KOPT-K1 (cell line): ENCODE measurements around the gene MBD3L3.
"Not testable (repeated sequence)": the region's sequence is repeated elsewhere in the genome, so short reads cannot be mapped to it uniquely, and the experiment has no call there.

Source experiments
- H3K27ac ChIP-seq: fragments of 200-600 bp; sonication (generic); 2 replicates; pipeline ENCODE4 v1.5.1; 2016; ENCODE audit warnings: antibody characterized with exemption, mild to moderate bottlenecking, low read depth, low read length; ENCODE audit not compliant: poor library complexity, severe bottlenecking
- H3K36me3 ChIP-seq: fragments of 200-600 bp; sonication (generic); 2 replicates; pipeline ENCODE4 v1.5.1; 2017; ENCODE audit warnings: antibody characterized with exemption, mild to moderate bottlenecking, low read length, moderate library complexity; ENCODE audit not compliant: insufficient read depth
- H3K9me3 ChIP-seq: fragments of 200-600 bp; sonication (generic); 2 replicates; pipeline ENCODE4 v1.5.1; 2017; ENCODE audit warnings: antibody characterized with exemption, low read length, mild to moderate bottlenecking; ENCODE audit not compliant: insufficient read depth, poor library complexity, severe bottlenecking

The MBD3L3 gene

GRCh38 chr19:7069904-7070226 lies 11.4 kb upstream of the MBD3L3 start:
- H3K9me3 ChIP-seq: peaks cover 1% of the 10 kb centered on the region
- peaks cover 41% of the 10 kb centered on the region for H3K36me3 ChIP-seq
- peak overlapping the region; percentile 91 for H3K27ac ChIP-seq

GRCh38 chr19:7069042-7069903 lies 10.8 kb upstream of the MBD3L3 start, which contains the start of gene ZNF557:
TSS of gene ZNF557 (plus strand) at chr19:7069703. CDS start at chr19:7075075, 5,372 bp downstream.
- no peaks in the 10 kb centered on the region for H3K9me3 ChIP-seq
- H3K27ac ChIP-seq: peak within 1 kb of the TSS; percentile 91
- H3K36me3 ChIP-seq: peaks cover 35% of the 10 kb centered on the region

GRCh38 chr19:7068599-7068998 lies 10.1 kb upstream of the MBD3L3 start:
- Histone ChIP-seq H3K9me3 (no peaks in the 10 kb centered on the region), H3K27ac (peak overlapping the region; percentile 12), H3K36me3 (peaks cover 28% of the 10 kb centered on the region)

- Histone ChIP-seq H3K27ac (no peak overlapping the region), H3K9me3 (no peaks in the 10 kb centered on the region), H3K36me3 (peaks cover 19% of the 10 kb centered on the region)
These were observed 9.2 kb upstream of the MBD3L3 start for GRCh38 chr19:7067716-7068115.

- not testable (repeated sequence) for H3K9me3 ChIP-seq, H3K27ac ChIP-seq
- H3K36me3 ChIP-seq: peaks cover 13% of the 10 kb centered on the region
These were observed 8.6 kb upstream of the MBD3L3 start for GRCh38 chr19:7067122-7067521.

DNA sequence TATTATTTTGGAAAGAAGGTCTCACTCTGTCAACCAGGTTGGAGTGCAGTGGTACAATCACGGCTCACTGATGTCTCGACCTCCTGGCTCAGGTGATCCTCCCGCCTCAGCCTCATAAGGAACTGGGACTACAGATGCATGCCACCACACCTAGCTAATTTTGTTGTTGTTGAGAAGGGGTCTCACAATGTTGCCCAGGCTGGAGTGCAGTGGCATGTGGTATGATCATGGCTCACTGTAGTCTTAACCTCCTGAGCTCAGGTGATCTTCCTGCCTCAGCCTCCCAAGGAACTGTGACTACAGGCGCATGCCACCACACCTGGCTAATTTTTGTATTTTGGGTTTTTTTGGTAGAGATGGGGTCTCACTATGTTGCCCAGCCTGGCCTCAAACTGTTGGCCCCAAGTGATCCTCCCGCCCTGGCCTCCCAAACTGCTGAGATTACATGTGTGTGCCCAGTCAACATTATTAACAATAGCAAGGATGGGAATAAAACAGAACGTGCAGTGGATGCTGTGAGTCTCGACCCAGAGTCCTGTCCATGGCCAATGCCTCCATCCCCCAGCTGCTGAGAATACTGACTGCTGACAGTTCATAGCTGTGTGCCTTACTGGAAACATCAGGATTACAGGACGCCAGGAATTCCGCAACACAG lies 5.4 kb upstream of the MBD3L3 start:
- Histone ChIP-seq H3K36me3 (no peaks in the 10 kb centered on the region), H3K27ac (no peak overlapping the region), H3K9me3 (no peaks in the 10 kb centered on the region)

GRCh38 chr19:7063339-7063738 lies 4.9 kb upstream of the MBD3L3 start:
- H3K27ac ChIP-seq: no peak overlapping the region
- H3K36me3 ChIP-seq: no peaks in the 10 kb centered on the region
- no peaks in the 10 kb centered on the region for H3K9me3 ChIP-seq

DNA sequence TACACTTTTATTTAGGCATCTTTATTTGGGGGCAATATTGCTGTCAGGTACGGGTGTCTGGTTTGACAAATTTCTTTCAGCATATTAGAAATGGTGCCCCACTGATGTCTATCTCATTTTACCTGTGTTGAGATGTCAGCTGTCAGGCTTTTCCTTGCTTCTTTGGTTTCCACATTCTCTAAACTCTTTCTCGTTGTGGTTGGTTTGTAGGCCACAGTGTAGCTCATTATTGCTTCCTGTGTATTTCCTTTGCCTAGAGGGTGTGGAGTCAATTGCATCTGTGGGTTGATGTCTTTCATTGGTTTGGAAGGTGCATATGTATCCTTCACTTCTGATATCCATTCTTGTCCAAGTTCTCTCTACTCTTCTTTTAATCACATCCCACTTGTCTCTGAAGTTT lies 1.5 kb upstream of the MBD3L3 start:
- not testable (repeated sequence) for H3K27ac ChIP-seq, H3K9me3 ChIP-seq, H3K36me3 ChIP-seq

- not testable (repeated sequence) for H3K9me3 ChIP-seq, H3K27ac ChIP-seq, H3K36me3 ChIP-seq
These were observed 2.1 kb downstream of the MBD3L3 start for GRCh38 chr19:7056371-7056770.

DNA sequence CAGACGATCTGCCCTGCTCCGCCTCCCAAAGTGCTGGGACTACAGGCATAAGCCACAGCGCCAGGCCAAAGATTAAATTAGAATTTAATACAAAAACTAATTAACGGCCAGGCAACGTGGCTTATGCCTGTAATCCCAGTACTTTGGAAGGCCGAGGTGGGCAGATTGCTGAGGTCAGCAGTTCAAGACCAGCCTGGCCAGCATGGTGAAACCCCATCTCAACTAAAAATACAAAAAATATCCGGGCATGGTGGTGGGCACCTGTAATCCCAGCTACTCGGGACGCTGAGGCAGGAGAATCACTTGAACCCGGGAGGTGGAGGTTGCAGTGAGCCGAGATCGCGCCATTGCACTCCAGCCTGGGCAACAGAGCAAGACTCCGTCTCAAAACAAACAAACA lies 2.8 kb downstream of the MBD3L3 start:
- not testable (repeated sequence) for H3K9me3 ChIP-seq, H3K27ac ChIP-seq, H3K36me3 ChIP-seq

GRCh38 chr19:7054635-7055368 lies 3.7 kb downstream of the MBD3L3 start:
- H3K9me3 ChIP-seq, H3K36me3 ChIP-seq, H3K27ac ChIP-seq: not testable (repeated sequence)

- H3K27ac ChIP-seq, H3K9me3 ChIP-seq, H3K36me3 ChIP-seq: not testable (repeated sequence)
These were observed 5.6 kb downstream of the MBD3L3 start for GRCh38 chr19:7052896-7053295.

DNA sequence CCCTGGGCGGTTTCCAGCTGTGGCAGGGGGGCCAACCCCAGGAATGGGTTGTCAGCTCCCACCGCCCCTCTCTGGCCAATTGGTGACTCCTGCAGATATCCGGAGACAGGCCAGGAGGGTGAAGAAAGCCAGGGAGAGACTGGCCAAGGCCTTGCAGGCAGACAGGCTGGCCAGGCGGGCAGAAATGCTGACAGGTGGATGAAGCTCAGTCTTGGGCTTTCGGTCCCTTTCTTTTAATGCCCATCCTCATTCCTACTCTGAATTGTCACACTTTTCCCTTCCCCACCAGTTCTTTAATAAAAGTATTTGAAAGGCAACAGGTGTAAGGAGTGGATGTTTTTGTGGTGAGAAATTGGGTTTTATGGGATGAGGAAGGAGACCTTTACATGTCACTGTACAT lies 7.1 kb downstream of the MBD3L3 start:
- H3K9me3 ChIP-seq, H3K36me3 ChIP-seq, H3K27ac ChIP-seq: not testable (repeated sequence)

DNA sequence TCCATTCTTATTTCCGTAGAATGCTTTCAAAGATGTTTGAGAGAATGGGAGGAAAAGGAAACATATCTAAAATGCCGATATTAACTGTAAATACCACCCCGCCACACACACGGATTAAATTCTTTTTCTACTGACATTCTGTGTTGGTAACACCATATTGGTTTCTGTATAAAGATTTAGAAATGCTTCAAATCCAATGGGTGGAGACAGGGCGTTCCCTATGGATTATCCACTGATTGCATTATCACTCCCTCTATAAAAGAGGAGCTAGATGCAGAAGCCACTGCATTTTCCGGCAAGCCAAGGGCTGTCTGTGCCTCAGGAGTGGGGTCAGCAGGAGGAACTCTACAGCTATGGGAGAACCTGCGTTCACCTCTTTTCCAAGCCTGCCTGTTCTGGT lies 9.5 kb downstream of the MBD3L3 start, which contains the start of gene MBD3L2:
Gene MBD3L2 (plus strand): TSS at position 301 of the 400 bp plus-strand sequence. CDS start 53 bp downstream, at position 354.
- H3K36me3 ChIP-seq, H3K27ac ChIP-seq, H3K9me3 ChIP-seq: not testable (repeated sequence)

DNA sequence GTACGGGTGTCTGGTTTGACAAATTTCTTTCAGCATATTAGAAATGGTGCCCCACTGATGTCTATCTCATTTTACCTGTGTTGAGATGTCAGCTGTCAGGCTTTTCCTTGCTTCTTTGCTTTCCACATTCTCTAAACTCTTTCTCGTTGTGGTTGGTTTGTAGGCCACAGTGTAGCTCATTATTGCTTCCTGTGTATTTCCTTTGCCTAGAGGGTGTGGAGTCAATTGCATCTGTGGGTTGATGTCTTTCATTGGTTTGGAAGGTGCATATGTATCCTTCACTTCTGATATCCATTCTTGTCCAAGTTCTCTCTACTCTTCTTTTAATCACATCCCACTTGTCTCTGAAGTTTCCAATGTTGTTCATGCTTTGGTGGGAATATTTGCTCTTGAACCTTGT lies 16.9 kb downstream of the MBD3L3 start:
- not testable (repeated sequence) for H3K36me3 ChIP-seq, H3K9me3 ChIP-seq, H3K27ac ChIP-seq
